GM19463 (cell line): ENCODE measurements around the gene SUN3.
"Not testable (repeated sequence)": the region's sequence is repeated elsewhere in the genome, so short reads cannot be mapped to it uniquely, and the experiment has no call there.

Source experiments
- ATAC-seq: cut with Tn5 transposase; IDR thresholded peaks from one replicate; pipeline ENCODE4 v1.9.1; 2021; ENCODE audit warnings: mild to moderate bottlenecking, moderate library complexity; ENCODE audit not compliant: unreplicated experiment

The SUN3 gene

GRCh38 chr7:47945261-47946015 is 83.5 kb downstream of the SUN3 start:
- ATAC-seq, result peak; percentile 43

GRCh38 chr7:47944536-47945260 is 84.2 kb downstream of the SUN3 start:
- ATAC-seq, result peak; percentile 8

GRCh38 chr7:47943676-47944474 is 85.0 kb downstream of the SUN3 start:
- ATAC-seq, result no peak

GRCh38 chr7:47942651-47943050 is 86.3 kb downstream of the SUN3 start:
- ATAC-seq, result not testable (repeated sequence)

GRCh38 chr7:47942132-47942531 is 86.8 kb downstream of the SUN3 start:
- no peak for ATAC-seq

- no peak for ATAC-seq
These were observed 87.6 kb downstream of the SUN3 start for GRCh38 chr7:47941136-47941844.

- ATAC-seq, result no peak
These were observed 88.6 kb downstream of the SUN3 start for GRCh38 chr7:47940088-47941013.

- ATAC-seq, result no peak
These were observed 89.4 kb downstream of the SUN3 start for GRCh38 chr7:47939425-47940036.

GRCh38 chr7:47938574-47939165 is 90.2 kb downstream of the SUN3 start:
- no peak for ATAC-seq

GRCh38 chr7:47937711-47938573 is 91.0 kb downstream of the SUN3 start:
- peak; percentile 59 for ATAC-seq
